ENCODE data around the gene MCU.
"Not testable (repeated sequence)": the region's sequence is repeated elsewhere in the genome, so short reads cannot be mapped to it uniquely, and the experiment has no call there.

MCU gene

DNA sequence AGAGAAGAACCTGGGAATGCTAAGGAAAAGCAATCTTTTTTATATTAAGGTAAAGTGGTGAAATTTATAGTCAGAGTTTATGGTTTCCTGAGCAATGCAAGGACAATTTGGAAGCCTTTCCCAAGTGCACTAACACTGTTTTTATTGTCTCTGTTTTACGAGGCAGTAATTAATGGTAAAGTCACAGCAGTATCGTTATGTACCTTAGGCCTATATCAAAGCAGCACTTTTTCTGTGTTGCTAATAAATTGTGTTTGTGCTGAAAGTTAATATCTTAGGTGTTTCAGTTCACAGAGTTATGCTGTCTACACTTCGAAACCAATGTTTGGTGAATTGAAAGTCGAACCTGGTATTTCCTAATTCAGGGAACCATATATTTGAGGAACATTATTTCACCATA, 220.8 kb downstream of the MCU start:
- no peak for DNase-seq

- no peak for DNase-seq
Measured at GRCh38 chr10:72913287-72913686, 221.3 kb downstream of the MCU start.

DNA sequence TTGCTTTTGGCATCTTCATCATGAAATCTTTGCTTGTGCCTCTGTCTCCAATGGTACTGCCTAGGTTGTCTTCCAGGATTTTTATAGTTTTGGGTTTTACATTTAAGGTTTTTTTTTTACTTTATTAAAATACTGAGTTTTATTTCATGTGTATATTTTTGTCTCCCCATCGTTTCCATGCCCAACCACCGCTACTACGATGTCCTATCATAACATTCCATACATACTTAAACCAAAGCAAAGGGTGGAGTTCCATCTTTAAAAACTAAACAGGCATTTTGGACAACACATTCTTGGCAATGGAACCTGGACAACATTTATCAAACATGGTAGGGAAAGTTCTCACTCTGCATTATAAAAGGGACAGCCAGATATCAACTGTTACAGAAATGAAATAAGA, 225.3 kb downstream of the MCU start:
- not testable (repeated sequence) for DNase-seq

DNA sequence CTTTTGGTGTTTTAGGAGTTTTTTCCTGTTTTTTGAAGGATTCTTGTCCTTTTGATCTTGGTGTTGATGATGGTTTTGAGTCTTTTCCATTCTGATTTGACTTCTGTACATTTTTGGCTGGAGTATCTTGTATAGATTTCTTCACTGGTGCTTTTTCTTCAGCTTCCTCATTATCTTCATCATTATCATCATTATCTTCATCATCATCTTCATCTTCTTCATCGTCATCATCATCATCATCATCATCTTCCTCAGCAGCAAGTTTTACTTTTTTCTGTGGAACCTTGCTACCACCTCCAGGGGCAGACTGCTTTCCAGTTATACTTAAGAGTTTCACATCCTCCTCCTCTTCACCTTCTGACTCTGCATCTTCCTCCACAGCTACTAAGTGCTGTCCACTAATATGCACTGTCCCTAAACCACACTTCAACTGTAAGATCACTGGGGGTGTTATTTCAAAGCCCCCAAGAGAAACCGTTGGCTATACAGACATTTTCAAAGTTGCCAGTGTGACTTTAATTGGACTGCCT, 225.9 kb downstream of the MCU start:
- not testable (repeated sequence) for DNase-seq

- DNase-seq, result no peak
Measured at GRCh38 chr10:72918352-72918751, 226.4 kb downstream of the MCU start.

DNA sequence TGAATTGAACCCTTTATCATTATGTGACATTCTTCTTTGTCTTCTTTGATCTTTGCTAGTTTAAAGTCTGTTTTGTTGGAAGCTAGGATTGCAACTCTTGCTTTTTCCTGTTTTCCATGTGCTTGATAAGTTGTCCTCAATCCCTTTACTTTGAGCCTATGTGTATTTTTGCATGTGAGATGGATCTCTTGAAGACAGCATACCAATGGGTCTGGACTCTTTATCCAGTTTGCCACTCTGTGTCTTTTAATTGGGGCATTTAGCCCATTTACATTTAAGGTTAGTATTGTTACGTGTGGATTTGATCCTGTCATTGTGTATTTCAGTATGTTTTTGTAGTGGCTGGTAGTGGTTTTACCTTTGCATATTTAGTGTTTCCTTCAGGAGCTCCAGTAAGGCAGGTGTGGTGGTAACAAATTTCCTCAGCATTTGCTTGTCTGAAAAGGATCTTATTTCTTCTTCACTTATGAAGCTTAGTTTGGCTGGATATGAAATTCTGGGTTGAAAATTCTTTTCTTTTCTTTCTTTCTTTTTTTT, 229.3 kb downstream of the MCU start:
- DNase-seq, result not testable (repeated sequence)

- no peak for DNase-seq
Measured at GRCh38 chr10:72924351-72924750, 232.4 kb downstream of the MCU start.

DNA sequence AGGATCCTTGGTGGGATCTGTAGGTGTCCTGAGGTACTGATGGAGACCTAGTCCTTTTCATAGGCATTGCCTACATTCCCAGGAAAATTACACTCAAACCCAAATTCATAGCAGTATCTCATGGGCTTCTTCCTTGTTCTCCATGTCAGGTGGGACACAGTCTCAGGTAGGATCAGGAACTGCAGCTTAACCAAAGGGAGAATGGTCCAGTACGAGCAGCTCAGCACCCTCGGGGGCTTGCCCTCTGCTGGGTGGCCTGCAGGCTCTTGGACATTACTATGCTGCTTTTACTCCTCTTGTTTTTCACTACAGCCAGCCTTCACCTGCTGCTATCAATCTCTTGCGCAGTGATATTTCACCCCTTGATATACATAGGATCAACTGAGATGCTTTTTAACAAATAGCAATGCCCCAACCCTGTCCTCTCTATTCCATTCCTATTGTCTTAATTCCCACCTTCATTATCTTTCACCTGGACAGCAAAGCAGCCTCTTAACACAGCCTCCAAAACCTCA, 234.1 kb downstream of the MCU start:
- no peak for DNase-seq

- DNase-seq, result no peak
Measured at GRCh38 chr10:72927485-72927884, 235.5 kb downstream of the MCU start.

- DNase-seq, result no peak
Measured at GRCh38 chr10:72928798-72929197, 236.9 kb downstream of the MCU start.

- DNase-seq, result no peak
Measured at GRCh38 chr10:72930276-72930675, 238.3 kb downstream of the MCU start.

DNA sequence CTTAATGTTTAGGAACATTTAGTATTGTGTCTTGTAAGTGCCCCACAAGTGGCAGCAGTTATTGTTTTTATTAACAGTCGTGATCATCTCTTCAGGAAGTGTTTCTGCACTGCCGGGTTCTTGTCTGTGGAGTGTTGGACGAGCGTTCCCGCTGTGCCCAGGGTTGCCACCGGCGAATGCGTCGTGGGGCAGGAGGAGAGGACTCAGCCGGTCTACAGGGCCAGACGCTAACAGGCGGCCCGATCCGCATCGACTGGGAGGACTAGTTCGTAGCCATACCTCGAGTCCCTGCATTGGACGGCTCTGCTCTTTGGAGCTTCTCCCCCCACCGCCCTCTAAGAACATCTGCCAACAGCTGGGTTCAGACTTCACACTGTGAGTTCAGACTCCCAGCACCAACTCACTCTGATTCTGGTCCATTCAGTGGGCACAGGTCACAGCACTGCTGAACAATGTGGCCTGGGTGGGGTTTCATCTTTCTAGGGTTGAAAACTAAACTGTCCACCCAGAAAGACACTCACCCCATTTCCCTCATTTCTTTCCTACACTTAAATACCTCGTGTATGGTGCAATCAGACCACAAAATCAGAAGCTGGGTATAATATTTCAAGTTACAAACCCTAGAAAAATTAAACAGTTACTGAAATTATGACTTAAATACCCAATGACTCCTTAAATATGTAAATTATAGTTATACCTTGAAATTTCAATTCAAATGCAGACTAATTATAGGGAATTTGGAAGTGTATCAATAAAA, 240.5 kb downstream of the MCU start:
- DNase-seq, result no peak

DNA sequence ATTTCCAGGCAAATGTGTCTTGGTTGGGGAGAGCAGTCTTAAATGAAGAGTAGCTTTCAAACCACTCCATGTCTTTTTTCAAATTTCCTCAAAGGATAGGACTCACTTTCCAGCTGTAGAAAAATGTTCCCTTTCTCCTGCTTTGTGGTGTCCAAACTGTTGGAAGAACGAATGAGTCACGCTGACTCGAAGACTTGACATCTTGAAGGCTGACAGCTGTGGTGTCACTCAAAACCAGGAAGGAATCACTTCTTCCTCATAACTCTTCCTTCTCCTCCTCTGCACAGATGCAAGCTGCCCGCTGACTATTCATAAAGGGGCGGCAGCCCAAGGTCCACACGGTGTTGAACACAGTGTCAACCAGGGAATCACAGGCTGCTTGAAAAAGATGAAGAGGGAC, 243.4 kb downstream of the MCU start:
- no peak for DNase-seq

Data from stimulated activated CD4-positive, alpha-beta T cell treated with anti-CD3 and anti-CD28 coated beads, Interleukin-4, amount 100 ng/mL, for 24 hours (primary cell).